Stimulated activated CD8-positive, alpha-beta memory T cell treated with anti-CD3 and anti-CD28 coated beads, Interleukin-12 subunit alpha, Interleukin-12 subunit beta, amount 100 ng/mL, for 24 hours (primary cell): ENCODE data around the gene LMF2.
"Not testable (repeated sequence)": the region's sequence is repeated elsewhere in the genome, so short reads cannot be mapped to it uniquely, and the experiment has no call there.

Source experiments
- DNase-seq: peaks from one replicate; pipeline ENCODE4 v3.0.0-alpha.2; 2020; ENCODE audit errors: extremely low read depth

The LMF2 gene

GRCh38 chr22:50523458-50523805, 15.9 kb upstream of the LMF2 start:
- no peak for DNase-seq

- no peak for DNase-seq
Measured at GRCh38 chr22:50522806-50523438, 15.4 kb upstream of the LMF2 start.

GRCh38 chr22:50522208-50522805, 14.8 kb upstream of the LMF2 start:
- no peak for DNase-seq

- DNase-seq = no peak
Measured at GRCh38 chr22:50521710-50522109, 14.2 kb upstream of the LMF2 start.

- no peak for DNase-seq
Measured at GRCh38 chr22:50520826-50521453, 13.4 kb upstream of the LMF2 start.

- not testable (repeated sequence) for DNase-seq
Measured at GRCh38 chr22:50520184-50520583, 12.7 kb upstream of the LMF2 start.

- DNase-seq = no peak
Measured at GRCh38 chr22:50519151-50519550, 11.6 kb upstream of the LMF2 start.

- no peak for DNase-seq
Measured at GRCh38 chr22:50518606-50519005, 11.1 kb upstream of the LMF2 start.

- no peak for DNase-seq
Measured at GRCh38 chr22:50517495-50518260, 10.2 kb upstream of the LMF2 start.

- DNase-seq = no peak
Measured at GRCh38 chr22:50516891-50517290, 9.4 kb upstream of the LMF2 start.

- DNase-seq = no peak
Measured at GRCh38 chr22:50516068-50516467, 8.6 kb upstream of the LMF2 start.

- DNase-seq = no peak
Measured at GRCh38 chr22:50513175-50513574, 5.7 kb upstream of the LMF2 start.

- DNase-seq = no peak
Measured at GRCh38 chr22:50508897-50509296, 1.4 kb upstream of the LMF2 start.

GRCh38 chr22:50507991-50508884, 736 bp upstream of the LMF2 start, which contains the start of gene NCAPH2:
TSS of gene NCAPH2 (plus strand) at chr22:50508224. CDS start at chr22:50508338, 114 bp downstream.
- DNase-seq = peak; percentile 90

GRCh38 chr22:50506611-50507420, 686 bp downstream of the LMF2 start:
- DNase-seq = no peak

GRCh38 chr22:50505776-50506610, 1.5 kb downstream of the LMF2 start:
- no peak for DNase-seq

- no peak for DNase-seq
Measured at GRCh38 chr22:50505276-50505775, 2.2 kb downstream of the LMF2 start.

GRCh38 chr22:50504369-50505211, 2.9 kb downstream of the LMF2 start:
- DNase-seq = no peak
